GM12874 (cell line): ENCODE data around the gene PPP1R13B.

Experiments used
- TF ChIP-seq, protein P1 (sequence below): IDR thresholded peaks from 2 replicates; pipeline ENCODE4 v1.5.1; 2011; ENCODE audit warnings: low read depth, mild to moderate bottlenecking, control low read depth, low read length, moderate library complexity; ENCODE audit not compliant: insufficient read depth

The PPP1R13B gene

DNA sequence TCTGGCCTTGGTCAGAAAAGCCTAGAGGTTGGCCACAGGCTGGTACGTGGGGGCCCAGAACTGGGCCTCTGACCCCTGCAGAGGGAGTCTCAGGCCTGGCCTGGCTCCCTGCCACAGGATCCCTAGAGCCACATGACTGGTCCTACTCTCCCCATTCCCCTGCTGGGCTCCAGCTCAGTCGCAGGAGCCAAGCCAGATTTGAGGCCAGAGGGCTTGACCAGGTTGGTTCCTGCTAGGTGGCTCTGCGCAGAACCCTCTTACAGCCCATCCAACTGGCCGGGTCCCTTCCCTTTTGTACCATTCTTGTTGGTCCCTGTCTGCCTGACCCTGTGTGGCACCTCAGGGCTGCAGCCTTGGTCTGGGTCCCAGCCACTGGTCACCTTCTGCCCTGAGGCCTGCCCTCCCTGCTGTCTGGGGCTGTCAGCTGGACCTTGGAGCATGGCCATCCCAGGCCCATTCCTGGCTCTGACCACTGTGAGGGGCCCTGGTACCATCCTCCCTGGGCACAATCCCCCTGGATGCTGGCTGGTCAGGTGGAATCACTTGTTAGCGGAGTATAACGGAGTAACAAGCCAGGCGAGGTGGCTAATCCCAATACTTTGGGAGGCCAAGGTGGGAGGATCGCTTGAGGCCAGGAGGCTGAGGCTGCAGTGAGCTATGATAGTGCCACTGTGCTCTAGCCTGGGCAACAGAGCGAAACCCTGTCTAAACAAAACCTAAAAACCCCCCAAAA, 22.9 kb upstream of the PPP1R13B start:
- TF ChIP-seq, protein P1, sequence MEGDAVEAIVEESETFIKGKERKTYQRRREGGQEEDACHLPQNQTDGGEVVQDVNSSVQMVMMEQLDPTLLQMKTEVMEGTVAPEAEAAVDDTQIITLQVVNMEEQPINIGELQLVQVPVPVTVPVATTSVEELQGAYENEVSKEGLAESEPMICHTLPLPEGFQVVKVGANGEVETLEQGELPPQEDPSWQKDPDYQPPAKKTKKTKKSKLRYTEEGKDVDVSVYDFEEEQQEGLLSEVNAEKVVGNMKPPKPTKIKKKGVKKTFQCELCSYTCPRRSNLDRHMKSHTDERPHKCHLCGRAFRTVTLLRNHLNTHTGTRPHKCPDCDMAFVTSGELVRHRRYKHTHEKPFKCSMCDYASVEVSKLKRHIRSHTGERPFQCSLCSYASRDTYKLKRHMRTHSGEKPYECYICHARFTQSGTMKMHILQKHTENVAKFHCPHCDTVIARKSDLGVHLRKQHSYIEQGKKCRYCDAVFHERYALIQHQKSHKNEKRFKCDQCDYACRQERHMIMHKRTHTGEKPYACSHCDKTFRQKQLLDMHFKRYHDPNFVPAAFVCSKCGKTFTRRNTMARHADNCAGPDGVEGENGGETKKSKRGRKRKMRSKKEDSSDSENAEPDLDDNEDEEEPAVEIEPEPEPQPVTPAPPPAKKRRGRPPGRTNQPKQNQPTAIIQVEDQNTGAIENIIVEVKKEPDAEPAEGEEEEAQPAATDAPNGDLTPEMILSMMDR = no peak

DNA sequence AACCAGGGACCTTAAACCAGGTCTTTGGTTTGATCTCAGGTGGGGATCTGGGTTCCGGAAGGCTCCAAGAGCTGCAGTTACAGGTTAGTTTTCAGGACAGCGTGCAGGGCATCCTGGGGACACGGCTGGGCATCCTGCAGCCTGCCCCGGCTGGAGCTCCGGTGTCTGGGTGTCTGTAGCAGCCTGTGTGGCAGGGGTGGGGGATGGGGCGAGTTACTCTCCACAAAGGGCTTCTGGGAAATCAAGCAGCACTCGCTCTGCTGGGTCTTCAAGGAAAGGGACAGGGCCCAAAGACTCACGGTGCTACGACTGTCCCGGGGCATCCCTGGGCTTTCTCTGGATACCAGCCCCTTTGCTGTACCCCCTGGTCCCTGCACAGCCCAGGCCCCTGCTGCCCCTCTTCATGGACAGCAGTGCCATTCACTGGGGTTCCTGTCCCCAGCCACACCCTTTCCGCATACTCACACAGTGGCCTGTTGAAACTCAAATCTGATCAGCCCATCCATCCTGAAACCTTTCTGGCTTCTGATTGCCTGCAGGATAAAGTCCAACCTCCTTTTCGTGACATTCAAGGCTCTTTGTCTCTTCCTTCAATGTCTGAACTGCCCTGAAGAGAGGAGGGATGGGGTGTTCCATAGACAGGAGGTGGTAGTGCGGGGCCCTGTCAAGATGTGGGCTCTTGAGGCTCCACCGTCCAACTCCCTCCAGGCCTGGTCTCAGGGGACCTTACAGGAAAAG, 22.2 kb upstream of the PPP1R13B start:
- TF ChIP-seq, protein P1 = no peak

DNA sequence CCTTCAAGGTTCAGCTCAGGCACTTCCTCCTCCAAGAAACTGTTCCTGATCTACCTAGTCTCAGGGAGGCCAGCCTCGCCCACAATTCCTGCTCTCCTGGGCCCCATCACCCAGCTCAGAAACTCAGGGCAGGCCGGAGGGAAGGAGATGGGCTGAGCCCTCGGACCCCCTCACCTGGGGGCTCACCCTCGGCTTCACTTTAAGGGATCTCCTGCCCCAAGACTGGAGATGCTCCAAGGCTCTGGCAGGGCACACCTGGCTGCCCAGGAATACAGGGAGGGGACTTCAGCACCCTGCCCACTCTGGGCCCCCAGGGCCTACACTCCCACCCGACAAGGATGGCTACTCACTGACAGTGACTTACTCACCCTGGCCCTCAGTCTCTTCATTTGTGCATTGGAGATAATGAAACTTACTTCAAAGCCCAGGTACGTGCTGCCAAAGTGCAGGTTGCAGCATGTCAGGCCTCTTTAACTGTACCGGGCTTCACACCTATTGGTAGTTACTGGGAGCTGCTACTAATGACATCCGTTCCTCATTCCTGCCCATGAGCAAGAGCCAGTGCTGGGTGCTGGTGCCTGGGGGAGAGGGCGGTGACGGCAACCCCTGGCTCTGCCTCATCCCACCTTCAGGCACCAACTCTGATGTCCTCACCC, 21.0 kb upstream of the PPP1R13B start:
- TF ChIP-seq, protein P1 = no peak

DNA sequence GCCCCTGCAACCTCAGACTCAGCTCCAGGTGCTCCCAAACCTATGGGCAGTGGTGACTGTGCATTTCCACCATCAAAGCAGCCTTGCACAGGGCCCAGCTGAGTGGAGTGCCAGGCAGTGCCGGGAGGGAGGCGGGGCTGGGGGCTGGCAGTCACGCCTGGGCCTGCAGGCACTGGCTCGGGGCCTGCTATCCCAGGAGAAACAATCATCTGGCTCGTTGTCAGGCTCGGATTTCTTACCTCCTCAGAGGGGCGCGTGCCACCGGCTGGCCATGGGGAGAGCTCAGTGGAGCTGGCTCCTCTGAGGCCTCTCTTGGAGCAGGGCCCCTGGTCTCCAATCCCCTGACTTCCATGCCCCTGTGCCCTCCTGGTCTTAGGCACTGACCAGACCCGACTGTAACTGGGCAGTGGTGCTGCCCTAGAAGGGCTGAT, 20.2 kb upstream of the PPP1R13B start:
- TF ChIP-seq, protein P1 = no peak

DNA sequence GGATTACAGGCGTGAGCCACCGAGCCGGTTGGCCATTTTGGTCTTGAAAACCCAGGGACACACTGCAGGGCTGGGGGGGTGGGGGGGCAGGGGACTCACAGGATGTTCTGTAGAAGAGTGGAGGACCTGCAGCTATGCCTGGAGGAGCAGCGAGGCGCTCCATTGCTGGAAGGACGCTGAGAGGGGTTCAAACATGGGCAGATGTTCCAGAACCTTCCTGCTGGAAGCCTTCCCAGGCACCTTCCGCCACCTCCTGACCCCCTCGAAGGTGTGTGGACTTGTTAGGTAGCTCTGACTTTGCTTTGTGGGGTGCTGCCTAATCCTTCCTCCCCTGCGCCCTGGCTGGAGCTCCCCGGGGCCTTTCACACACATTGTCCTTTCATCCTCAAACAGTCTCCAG, 19.6 kb upstream of the PPP1R13B start:
- TF ChIP-seq, protein P1 = no peak

DNA sequence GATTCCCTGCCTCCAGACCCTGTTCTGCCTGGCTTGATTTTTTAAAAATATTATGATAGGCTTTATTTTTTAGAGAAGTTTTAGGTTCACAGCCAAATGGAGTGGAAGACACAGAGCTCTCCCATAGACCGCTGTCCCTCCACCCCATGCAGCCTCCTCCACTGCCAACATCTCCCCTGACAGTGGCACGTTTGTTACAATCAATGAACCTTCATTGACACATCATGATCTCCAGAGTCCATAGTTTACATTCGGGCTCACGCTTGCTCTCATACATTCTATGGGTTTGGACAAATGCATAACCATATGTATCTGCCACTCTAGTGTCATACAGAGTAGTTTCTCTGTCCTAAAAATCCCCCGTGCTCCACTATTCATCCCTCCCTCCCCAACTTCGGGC, 15.9 kb upstream of the PPP1R13B start:
- TF ChIP-seq, protein P1 = no peak

DNA sequence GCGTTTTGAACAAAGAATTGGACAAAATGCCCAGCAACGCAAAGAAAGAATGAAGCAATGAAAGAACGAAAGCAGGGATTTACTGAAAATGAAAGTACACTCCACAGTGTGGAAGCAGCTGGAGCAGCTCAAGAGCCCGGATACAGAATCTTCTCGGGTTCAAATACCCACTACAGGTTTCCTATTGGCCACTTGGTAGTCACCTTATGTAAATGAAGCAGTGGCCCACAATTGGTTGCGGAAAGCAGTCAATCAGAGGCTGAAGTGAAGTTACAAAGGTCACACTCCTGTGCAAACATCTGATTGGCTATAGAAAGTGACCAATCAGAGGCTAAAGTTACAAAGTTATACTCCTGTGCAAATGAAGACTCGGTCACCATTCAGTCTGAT, 15.0 kb upstream of the PPP1R13B start:
- TF ChIP-seq, protein P1 = no peak
